ENCODE data around the gene CNTNAP2.
"Not testable (repeated sequence)": the region's sequence is repeated elsewhere in the genome, so short reads cannot be mapped to it uniquely, and the experiment has no call there.

Gene CNTNAP2

DNA sequence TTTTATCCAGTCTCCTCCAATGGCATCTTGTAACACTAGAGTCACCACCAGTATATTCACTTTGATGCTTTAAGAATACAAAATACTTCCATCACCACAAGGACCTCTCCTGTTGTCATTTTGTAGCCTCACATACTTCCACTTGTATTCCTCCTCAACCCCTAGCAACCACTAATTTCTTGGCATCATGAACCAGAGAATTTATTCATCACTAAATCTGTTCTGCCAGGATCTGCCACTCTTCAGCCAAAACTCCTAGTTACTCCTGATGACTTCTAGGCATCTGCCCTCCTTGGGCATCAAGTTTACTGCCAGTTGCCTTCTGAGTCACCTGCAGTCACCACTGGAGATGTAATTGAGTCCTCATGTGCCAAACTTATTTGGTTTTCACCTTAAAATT is 906.8 kb downstream of the CNTNAP2 start:
- DNase-seq (ENCODE audit: low spot score) = no peak

DNA sequence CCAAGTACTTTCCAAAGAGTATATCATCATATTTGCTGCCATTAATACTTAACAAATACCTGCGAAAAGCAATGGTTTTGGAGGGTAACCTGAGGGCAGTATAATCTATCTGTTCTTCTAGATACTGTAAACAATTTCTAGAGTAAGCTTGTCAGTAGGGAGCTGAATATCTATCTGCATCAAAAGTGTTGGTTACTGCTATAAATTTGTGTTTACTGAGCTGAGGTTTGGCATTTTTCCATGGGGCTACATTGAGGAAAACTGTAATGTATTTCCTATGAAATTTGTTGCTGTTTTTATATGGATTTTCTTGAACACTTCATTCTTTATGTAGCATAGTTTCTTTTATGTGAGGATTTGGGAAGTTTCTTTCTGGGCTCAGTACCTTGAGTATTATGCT is 913.4 kb downstream of the CNTNAP2 start:
- no peak for DNase-seq (ENCODE audit: low spot score)

GRCh38 chr7:147033641-147034040 is 917.0 kb downstream of the CNTNAP2 start:
- no peak for DNase-seq (ENCODE audit: low spot score)

GRCh38 chr7:147041438-147041837 is 924.8 kb downstream of the CNTNAP2 start:
- DNase-seq (ENCODE audit: low spot score) = no peak

DNA sequence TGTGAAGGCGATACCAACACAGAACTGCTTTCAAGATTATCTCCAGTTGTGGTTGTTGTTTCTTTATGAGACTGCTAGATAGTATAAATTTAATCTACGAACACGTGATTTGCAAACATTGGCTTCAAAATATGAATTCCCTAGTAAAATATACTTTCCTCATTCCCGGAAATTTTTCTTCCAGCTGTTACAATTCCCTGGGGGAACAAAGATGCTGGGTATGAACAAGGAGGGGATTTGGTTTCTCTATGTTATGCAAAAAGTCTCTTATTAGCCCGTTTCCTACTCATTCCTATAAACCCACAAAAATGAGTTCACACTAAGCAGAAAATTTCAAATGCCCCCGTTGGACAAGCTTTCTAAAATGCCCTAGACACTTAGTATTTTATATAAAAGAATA is 928.3 kb downstream of the CNTNAP2 start:
- no peak for DNase-seq (ENCODE audit: low spot score)

DNA sequence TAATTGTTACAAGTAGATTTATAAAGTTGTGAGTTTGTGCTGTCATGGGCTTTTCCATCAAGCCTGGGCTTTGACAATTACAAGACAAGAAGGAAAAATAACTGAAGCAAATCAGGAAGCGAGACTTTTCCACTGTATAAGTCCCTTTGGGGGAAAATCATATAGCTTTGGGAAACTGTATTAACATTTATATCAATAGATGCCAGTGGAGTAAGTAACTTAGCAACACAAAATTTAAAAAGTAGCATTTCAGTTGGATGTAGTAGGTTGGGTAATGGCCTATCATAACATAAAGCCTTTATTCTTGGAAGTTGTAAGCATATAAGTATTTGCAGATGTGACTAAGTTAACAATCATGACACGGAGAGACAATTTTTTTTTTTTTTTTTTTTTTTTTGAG is 931.1 kb downstream of the CNTNAP2 start:
- no peak for DNase-seq (ENCODE audit: low spot score)

GRCh38 chr7:147048864-147049263 is 932.3 kb downstream of the CNTNAP2 start:
- no peak for DNase-seq (ENCODE audit: low spot score)

- no peak for DNase-seq (ENCODE audit: low spot score)
These were observed 936.2 kb downstream of the CNTNAP2 start for GRCh38 chr7:147052818-147053217.

DNA sequence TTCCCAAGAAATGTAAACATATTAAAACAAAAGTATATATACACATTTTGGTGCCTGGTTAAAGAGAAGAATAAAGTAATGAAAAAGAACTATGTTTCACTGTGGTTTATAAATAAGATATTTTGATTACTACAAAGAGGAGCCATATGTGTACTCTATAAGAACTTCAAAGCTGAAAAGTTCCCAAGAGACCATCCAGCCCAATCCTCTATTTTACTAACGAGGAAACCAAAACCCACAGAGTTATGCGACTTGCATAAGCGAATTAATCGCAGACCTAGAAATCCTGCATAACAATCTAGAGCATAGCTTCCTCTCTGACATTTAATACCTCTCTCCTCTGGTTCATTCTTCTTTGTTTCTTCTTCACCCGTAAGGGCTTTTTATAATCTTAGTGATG is 937.1 kb downstream of the CNTNAP2 start:
- DNase-seq (ENCODE audit: low spot score) = no peak

GRCh38 chr7:147060070-147060469 is 943.5 kb downstream of the CNTNAP2 start:
- DNase-seq (ENCODE audit: low spot score) = no peak

DNA sequence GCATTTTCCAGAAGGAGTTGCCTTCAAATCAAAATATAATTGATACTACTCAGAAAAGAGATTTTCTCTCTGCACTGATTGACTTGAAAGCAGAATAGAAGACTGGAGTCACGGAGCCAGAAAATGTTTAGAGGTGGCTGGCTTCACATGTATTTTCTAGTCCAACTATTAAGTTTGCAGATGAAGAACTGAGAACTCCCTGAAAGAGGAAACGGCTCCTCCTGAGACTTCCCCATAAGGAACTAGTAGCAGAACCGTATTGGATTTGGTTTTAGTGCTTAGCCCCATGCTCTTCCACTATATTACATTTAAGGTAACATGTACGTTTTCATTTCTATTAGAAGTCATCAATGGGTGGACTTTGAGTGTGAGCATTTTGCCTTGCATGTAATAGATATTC is 946.3 kb downstream of the CNTNAP2 start:
- no peak for DNase-seq (ENCODE audit: low spot score)

DNA sequence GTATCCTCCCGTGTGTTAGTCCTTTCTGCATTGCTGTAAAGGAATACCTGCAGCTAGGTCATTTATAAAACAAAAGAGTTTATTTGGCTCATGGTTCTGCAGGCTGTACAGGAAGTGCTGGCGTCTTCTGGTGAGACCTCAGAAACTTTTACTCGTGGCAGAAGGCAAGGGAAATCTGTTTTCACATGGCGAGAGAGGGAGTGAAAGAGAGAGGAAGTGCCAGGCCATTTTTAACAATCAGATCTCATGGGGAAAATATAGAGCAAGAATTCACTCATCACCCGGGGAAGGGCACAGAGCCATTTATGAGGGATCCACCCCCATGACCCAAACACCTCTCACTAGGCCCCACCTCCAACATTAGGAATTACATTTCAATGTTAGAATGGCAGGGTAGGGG is 952.2 kb downstream of the CNTNAP2 start:
- DNase-seq (ENCODE audit: low spot score) = no peak

- no peak for DNase-seq (ENCODE audit: low spot score)
These were observed 953.2 kb downstream of the CNTNAP2 start for GRCh38 chr7:147069771-147070170.

- DNase-seq (ENCODE audit: low spot score) = no peak
These were observed 954.3 kb downstream of the CNTNAP2 start for GRCh38 chr7:147070886-147071285.

DNA sequence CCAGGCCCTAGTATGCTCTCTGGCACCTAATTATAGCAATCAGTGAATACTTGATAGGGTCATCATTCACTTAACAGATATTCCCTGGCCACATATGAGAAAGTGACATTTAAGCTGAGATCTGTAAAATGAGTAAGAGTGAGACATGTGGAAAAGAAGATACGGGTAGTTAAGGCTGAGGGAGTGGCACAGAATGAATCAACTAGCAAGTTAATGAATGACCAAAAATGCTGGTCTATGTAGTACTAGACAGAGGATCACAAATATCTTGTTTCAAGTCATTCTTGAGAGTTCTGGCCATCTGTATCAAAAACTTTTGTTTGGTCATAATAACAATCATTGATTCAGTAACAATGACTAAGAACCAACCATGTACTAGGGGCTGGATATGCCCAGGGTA is 954.9 kb downstream of the CNTNAP2 start:
- no peak for DNase-seq (ENCODE audit: low spot score)

GRCh38 chr7:147078312-147078711 is 961.7 kb downstream of the CNTNAP2 start:
- no peak for DNase-seq (ENCODE audit: low spot score)

GRCh38 chr7:147079083-147079482 is 962.5 kb downstream of the CNTNAP2 start:
- DNase-seq (ENCODE audit: low spot score) = no peak

- DNase-seq (ENCODE audit: low spot score) = no peak
These were observed 963.4 kb downstream of the CNTNAP2 start for GRCh38 chr7:147079921-147080420.

- DNase-seq (ENCODE audit: low spot score) = no peak
These were observed 964.5 kb downstream of the CNTNAP2 start for GRCh38 chr7:147081117-147081516.

DNA sequence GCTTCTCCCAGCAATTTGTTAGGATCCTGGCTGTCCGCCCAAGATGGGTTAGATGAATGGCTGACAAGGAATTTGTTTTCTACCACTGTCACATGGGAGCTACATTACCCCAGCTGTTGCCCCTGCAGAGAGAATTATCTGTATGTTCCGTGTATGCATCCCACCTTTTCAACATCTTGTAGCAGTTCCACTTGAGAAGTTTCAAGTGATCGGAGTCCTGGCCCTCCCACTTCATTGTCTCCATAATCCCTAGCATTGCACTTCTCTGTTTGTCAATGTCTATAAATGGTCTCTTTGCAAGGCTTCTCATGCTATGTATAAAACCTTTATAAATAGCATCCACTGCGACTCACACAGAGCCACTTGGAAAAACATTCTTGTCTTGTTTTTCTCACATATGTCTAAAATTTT is 972.5 kb downstream of the CNTNAP2 start:
- DNase-seq (ENCODE audit: low spot score) = no peak

- no peak for DNase-seq (ENCODE audit: low spot score)
These were observed 973.0 kb downstream of the CNTNAP2 start for GRCh38 chr7:147089608-147090007.

DNA sequence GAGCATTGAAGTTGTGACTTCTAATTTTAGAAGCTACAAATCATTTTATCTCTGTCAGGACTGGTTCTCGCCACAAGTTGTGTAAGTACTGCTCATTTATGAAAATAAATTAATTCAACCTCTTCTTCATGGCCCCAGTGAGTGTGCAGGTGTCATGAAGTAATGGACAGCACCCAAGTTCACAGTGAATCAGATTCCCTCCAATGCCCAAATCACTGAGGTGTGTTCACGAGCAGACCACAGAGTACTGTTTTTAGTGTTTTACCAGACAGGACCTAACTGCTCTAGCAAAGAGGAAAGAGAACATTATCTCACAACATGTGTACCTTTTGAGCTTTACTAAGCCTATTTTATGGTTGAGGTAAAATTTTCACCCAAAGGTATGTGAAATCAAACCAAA is 980.0 kb downstream of the CNTNAP2 start:
- DNase-seq (ENCODE audit: low spot score) = no peak

- DNase-seq (ENCODE audit: low spot score) = no peak
These were observed 986.6 kb downstream of the CNTNAP2 start for GRCh38 chr7:147103224-147103623.

GRCh38 chr7:147106746-147107145 is 990.1 kb downstream of the CNTNAP2 start:
- DNase-seq (ENCODE audit: low spot score) = no peak

- DNase-seq (ENCODE audit: low spot score) = not testable (repeated sequence)
These were observed 997.9 kb downstream of the CNTNAP2 start for GRCh38 chr7:147114525-147114924.

Measured in hepatic stellate cell (primary cell).